SK-N-MC (cell line): ENCODE results near the gene LPAR5.
"Not testable (repeated sequence)": the region's sequence is repeated elsewhere in the genome, so short reads cannot be mapped to it uniquely, and the experiment has no call there.

Experiments used
- DNase-seq: peaks from one replicate; pipeline ENCODE4 v3.0.0-alpha.2; 2011; ENCODE audit warnings: low read depth, low spot score
- H3K27ac ChIP-seq: fragments of 200-600 bp; sonication (generic); 2 replicates; pipeline ENCODE4 v1.5.1; 2016; ENCODE audit warnings: mixed run types
- H3K36me3 ChIP-seq: fragments of 200-600 bp; sonication (generic); 2 replicates; pipeline ENCODE4 v1.6.1; 2017; ENCODE audit warnings: antibody characterized with exemption, low read length, mixed read lengths; ENCODE audit not compliant: insufficient read depth
- H3K4me3 ChIP-seq: fragments of 200-600 bp; sonication (generic); 2 replicates; pipeline ENCODE4 v1.5.1; 2016
- H3K9ac ChIP-seq: fragments of 200-600 bp; sonication (generic); 2 replicates; pipeline ENCODE4 v1.8.0; 2017; ENCODE audit warnings: mixed run types, mixed read lengths; ENCODE audit not compliant: insufficient read length
- H3K9me3 ChIP-seq: fragments of 200-600 bp; sonication (generic); 2 replicates; pipeline ENCODE4 v1.6.1; 2017; ENCODE audit warnings: low read depth, mild to moderate bottlenecking, antibody characterized with exemption, low read length, moderate library complexity, mixed read lengths
- EZH2 ChIP-seq: fragments of 200-600 bp; sonication (generic); IDR thresholded peaks from one replicate; pipeline ENCODE4 v1.6.1; 2017; ENCODE audit warnings: antibody characterized with exemption
- FOXP2 ChIP-seq: optimal IDR thresholded peaks from 2 replicates; pipeline ENCODE3; 2011; ENCODE audit warnings: mild to moderate bottlenecking, moderate library complexity; ENCODE audit not compliant: insufficient read depth; ENCODE audit errors: extremely low read length, control extremely low read depth
- POLR2AphosphoS5 ChIP-seq: IDR thresholded peaks from 2 replicates; pipeline ENCODE4 v1.6.1; 2012; ENCODE audit warnings: mild to moderate bottlenecking, low read depth, low read length, borderline replicate concordance

The LPAR5 gene

GRCh38 chr12:6606331-6607131 lies 29.2 kb downstream of the LPAR5 start:
- DNase-seq: no peak
- Histone ChIP-seq H3K9ac (peak overlapping the region; percentile 72), H3K36me3 (peaks cover 26% of the 10 kb centered on the region), H3K4me3 (peak overlapping the region; percentile 79), H3K27ac (peak overlapping the region; percentile 79), H3K9me3 (no peaks in the 10 kb centered on the region)
- TF ChIP-seq FOXP2 (no peak), EZH2 (no peak), POLR2AphosphoS5 (no peak)

GRCh38 chr12:6605421-6606330 lies 30.1 kb downstream of the LPAR5 start:
- no peak overlapping the region for H3K27ac ChIP-seq
- peak overlapping the region; percentile 72 for H3K9ac ChIP-seq
- no peak for TF ChIP-seq EZH2
- TF ChIP-seq FOXP2: no peak
- TF ChIP-seq POLR2AphosphoS5: no peak
- DNase-seq: no peak
- no peaks in the 10 kb centered on the region for H3K9me3 ChIP-seq
- peak overlapping the region; percentile 79 for H3K4me3 ChIP-seq
- peaks cover 34% of the 10 kb centered on the region for H3K36me3 ChIP-seq

- no peak overlapping the region for H3K27ac ChIP-seq
- H3K9me3 ChIP-seq: no peaks in the 10 kb centered on the region
- no peak for DNase-seq
- peak overlapping the region; percentile 79 for H3K4me3 ChIP-seq
- no peak for TF ChIP-seq POLR2AphosphoS5
- no peak for TF ChIP-seq FOXP2
- TF ChIP-seq EZH2: no peak
- H3K9ac ChIP-seq: peak overlapping the region; percentile 72
- peaks cover 47% of the 10 kb centered on the region for H3K36me3 ChIP-seq
Measured at GRCh38 chr12:6604259-6605029, 31.3 kb downstream of the LPAR5 start.

- Histone ChIP-seq H3K9ac (peak overlapping the region; percentile 50), H3K36me3 (peaks cover 59% of the 10 kb centered on the region)
Measured at GRCh38 chr12:6603095-6603567, 32.6 kb downstream of the LPAR5 start.

GRCh38 chr12:6602526-6602925 lies 33.2 kb downstream of the LPAR5 start:
- H3K4me3 ChIP-seq: no peak overlapping the region
- no peak for DNase-seq
- TF ChIP-seq FOXP2: no peak
- no peak for TF ChIP-seq EZH2
- no peak for TF ChIP-seq POLR2AphosphoS5
- H3K27ac ChIP-seq: 0 out of 2 replicates have a peak overlapping the region, but pooled peaks have one; percentile 7
- H3K36me3 ChIP-seq: peaks cover 65% of the 10 kb centered on the region
- no peaks in the 10 kb centered on the region for H3K9me3 ChIP-seq
- peak overlapping the region; percentile 19 for H3K9ac ChIP-seq

More at GRCh38 chr12:6603095-6603567, 32.6 kb downstream of the LPAR5 start:
- H3K9me3 ChIP-seq: no peaks in the 10 kb centered on the region
- DNase-seq: no peak
- H3K27ac ChIP-seq: 0 out of 2 replicates have a peak overlapping the region, but pooled peaks have one; percentile 5
- TF ChIP-seq EZH2 (no peak), POLR2AphosphoS5 (no peak), FOXP2 (no peak)
- H3K4me3 ChIP-seq: peak overlapping the region; percentile 45

- H3K9me3 ChIP-seq, H3K9ac ChIP-seq, DNase-seq, H3K4me3 ChIP-seq, H3K27ac ChIP-seq: not testable (repeated sequence)
- H3K36me3 ChIP-seq: peaks cover 92% of the 10 kb centered on the region
Measured at GRCh38 chr12:6595673-6596072, 40.1 kb downstream of the LPAR5 start.

- TF ChIP-seq EZH2 (no peak), FOXP2 (no peak), POLR2AphosphoS5 (no peak)
- Histone ChIP-seq H3K36me3 (peaks cover 92% of the 10 kb centered on the region), H3K4me3 (no peak overlapping the region), H3K27ac (no peak overlapping the region), H3K9me3 (no peaks in the 10 kb centered on the region), H3K9ac (no peak overlapping the region)
- no peak for DNase-seq
Measured at GRCh38 chr12:6592087-6592486, 43.7 kb downstream of the LPAR5 start.

- not testable (repeated sequence) for H3K4me3 ChIP-seq, H3K9ac ChIP-seq, H3K9me3 ChIP-seq, H3K27ac ChIP-seq, DNase-seq
- H3K36me3 ChIP-seq: peaks cover 90% of the 10 kb centered on the region
Measured at GRCh38 chr12:6586569-6586968, 49.2 kb downstream of the LPAR5 start.
